IPS-NIHi7 (cell line): ENCODE measurements around the gene PITRM1.
A peak's percentile ranks its signal among the peaks of the same experiment; 100 is the strongest.
"Not testable (repeated sequence)": the region's sequence is repeated elsewhere in the genome, so short reads cannot be mapped to it uniquely, and the experiment has no call there.

ENCODE experiments used
- DNase-seq: peaks from one replicate; pipeline ENCODE4 v3.0.0; 2012; ENCODE audit warnings: mixed read lengths; ENCODE audit errors: extremely low spot score

Gene PITRM1, protein sequence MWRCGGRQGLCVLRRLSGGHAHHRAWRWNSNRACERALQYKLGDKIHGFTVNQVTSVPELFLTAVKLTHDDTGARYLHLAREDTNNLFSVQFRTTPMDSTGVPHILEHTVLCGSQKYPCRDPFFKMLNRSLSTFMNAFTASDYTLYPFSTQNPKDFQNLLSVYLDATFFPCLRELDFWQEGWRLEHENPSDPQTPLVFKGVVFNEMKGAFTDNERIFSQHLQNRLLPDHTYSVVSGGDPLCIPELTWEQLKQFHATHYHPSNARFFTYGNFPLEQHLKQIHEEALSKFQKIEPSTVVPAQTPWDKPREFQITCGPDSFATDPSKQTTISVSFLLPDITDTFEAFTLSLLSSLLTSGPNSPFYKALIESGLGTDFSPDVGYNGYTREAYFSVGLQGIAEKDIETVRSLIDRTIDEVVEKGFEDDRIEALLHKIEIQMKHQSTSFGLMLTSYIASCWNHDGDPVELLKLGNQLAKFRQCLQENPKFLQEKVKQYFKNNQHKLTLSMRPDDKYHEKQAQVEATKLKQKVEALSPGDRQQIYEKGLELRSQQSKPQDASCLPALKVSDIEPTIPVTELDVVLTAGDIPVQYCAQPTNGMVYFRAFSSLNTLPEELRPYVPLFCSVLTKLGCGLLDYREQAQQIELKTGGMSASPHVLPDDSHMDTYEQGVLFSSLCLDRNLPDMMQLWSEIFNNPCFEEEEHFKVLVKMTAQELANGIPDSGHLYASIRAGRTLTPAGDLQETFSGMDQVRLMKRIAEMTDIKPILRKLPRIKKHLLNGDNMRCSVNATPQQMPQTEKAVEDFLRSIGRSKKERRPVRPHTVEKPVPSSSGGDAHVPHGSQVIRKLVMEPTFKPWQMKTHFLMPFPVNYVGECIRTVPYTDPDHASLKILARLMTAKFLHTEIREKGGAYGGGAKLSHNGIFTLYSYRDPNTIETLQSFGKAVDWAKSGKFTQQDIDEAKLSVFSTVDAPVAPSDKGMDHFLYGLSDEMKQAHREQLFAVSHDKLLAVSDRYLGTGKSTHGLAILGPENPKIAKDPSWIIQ

DNA sequence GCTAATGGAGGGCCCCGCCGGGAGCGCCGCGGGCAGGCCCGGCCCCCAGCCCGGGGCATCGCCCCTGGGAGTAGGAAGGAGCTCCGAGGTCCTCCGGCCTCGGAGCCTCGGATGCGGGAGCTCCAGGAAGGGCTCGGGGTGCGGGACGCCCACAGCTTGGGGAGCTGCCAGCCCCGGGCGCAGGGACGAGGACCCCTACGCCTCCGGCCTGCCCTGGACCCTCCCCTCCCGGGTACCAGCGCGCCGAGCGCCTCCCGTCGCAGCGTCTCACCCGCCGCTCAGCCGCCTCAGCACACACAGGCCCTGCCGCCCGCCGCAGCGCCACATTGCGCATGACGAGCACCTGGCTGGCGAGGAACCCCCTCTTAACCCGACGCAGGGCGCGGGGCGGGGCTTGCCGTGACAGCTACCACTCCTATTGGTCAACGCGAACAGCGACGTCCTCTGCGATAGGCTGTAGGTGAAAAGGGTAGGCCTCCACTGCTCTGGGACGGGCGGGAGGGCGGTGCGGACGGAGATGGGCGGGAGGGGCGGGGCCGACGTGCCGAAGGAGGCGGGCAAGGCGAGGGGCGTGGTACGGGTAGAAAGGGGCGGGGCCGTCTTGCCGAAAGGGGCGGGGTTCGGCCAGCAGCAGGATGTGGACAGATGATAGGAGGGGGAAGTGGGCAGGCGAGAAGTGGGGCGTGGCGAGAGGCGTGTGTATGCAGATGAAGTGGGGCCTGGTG, at the start of gene PITRM1:
TSS of gene PITRM1 (minus strand) at position 337 of the 725 bp plus-strand sequence. CDS start at position 327, 10 bp downstream.
- peak; percentile 98 for DNase-seq

DNA sequence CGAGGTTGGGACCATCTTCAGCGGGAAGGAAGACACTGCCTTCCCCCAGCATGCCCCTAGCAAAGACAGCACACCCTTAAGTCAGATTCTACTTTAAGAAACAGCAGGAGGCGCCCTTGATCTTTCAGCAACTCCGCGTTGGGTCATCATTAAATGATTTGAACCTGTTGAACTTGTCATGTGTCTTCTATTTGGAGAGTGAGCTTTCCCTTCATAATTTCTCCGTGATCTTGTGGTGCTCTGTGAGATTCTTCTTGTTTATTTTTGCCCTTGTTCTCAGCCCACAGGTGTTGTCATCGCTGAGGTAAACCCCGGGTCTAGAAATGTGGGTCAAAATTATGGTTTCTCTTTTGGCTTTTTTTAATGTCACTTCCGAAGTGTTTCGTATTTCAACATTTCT, 49.5 kb upstream of the PITRM1 start:
- DNase-seq, result peak; percentile 40

DNA sequence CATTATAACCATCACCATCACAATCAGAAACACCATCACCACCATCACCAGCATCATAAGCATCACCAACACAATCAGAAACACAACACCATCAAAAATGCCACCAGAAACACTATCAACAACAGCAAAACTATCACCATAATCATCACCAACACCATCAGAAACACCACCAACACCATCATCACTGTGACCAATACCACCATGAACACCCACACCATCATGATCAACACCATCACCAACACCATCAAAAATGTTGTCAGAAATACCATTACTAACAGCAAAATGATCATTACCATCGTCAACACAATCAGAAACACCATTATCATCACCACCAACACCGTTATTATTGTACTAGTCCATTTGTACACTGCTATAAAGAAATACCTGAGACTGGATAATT, 49.0 kb upstream of the PITRM1 start:
- not testable (repeated sequence) for DNase-seq

DNA sequence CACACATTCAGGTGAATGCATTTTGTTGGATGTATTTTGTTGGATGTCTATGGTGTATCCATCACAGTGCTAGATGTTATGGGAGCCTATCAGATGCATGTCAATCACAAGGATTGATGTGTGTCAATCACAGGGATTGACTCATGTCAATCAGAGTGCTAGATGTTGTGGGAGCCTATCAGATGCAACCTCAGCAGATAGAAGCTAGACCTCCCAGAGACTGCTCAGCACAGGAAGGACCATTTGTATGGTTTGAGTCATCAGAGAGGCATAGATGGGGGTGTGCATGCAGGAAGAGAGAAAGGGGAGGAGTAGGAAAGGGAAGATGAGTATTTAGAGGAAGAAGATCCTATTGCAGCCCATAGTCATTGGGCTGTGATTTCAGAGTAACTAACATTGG, 48.3 kb upstream of the PITRM1 start:
- no peak for DNase-seq

DNA sequence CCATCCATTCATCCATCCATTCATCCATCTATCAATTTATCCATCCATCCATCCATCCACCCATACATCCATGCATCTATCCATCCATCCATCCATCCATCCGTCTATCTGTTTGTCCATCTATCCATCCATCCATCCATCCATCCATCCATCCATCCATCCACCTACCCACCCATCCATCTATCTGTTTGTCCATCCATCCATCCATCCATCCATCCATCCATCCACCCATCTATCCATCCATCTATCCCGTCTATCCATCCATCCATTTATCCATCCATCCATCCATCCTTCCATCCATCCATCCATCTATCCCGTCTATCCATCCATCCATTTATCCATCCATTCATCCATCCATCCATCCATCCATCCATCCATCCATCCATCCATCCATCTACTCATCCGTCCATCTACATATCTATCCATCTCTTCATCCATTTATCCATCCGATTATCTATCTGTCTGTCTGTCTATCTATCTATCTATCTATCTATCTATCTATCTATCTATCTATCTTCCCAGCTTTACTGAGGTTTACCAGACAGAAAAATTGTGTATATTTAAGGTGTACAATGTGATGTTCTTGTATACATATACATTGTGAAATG, 46.5 kb upstream of the PITRM1 start:
- DNase-seq, result not testable (repeated sequence)

DNA sequence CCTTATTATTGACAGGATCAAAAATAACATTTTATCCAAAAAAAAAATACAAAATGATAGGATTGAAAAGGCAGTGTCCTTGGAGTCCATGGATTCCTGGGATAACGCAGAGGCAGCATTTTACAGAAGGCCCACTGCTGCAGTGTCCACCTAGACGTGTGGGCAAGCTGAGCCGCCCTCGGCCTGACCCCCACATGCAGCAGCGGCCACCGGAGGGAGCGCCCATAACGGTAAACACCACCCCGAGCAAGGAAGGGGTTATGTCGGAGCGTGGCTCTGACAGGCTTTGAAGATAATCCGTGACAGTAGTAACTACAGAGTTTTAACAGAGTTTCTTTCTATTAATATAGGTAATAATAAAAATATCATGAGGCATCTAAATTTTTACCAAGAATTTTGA, 45.3 kb upstream of the PITRM1 start:
- DNase-seq, result no peak

DNA sequence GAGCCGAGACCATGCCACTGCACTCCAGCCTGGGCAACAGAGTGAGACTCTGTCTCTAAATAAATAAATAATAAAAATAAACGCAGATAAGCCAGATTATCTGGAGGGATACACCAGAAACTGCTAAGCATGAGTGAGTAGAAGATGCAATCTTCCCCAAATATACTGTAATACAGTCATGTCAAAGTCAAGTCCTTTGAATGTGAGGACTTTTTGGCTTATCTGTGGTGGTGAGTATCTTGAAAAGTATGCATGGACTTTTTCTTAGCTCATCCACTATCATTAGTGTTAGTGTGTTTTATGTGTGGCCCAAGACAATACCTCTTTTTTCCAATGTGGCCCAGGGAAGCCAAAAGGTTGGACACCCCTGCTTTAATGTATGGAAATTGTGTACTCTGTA, 44.7 kb upstream of the PITRM1 start:
- no peak for DNase-seq

DNA sequence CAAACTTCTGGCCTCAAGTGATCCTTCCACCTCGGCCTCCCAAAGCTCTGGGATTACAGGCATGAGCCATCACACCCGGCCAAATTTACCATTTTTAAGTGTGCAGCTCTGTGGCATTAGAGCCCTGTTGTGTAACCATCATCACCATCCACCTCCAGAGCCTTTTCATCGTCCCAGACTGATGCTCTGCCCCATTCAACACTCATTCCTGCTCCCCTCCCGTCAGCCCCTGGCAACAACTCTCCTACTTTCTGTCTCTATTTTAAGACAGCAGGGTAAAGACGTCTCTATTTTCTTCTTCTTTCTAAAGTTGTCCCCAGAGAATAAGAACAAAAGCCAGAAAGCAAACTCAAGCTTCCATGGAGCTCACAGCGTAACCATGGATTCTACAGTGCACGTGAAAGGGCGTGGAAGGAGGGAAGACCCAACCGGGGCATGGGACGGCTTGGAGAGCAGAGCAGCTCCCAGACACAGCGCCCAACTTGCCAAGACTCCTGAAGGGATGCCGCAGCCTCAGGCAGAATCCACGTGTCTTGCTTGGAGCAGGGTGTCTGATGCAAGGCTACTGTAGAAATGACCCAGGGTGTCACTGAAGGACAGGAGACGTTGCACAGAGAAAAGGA, 42.7 kb upstream of the PITRM1 start:
- DNase-seq, result no peak

DNA sequence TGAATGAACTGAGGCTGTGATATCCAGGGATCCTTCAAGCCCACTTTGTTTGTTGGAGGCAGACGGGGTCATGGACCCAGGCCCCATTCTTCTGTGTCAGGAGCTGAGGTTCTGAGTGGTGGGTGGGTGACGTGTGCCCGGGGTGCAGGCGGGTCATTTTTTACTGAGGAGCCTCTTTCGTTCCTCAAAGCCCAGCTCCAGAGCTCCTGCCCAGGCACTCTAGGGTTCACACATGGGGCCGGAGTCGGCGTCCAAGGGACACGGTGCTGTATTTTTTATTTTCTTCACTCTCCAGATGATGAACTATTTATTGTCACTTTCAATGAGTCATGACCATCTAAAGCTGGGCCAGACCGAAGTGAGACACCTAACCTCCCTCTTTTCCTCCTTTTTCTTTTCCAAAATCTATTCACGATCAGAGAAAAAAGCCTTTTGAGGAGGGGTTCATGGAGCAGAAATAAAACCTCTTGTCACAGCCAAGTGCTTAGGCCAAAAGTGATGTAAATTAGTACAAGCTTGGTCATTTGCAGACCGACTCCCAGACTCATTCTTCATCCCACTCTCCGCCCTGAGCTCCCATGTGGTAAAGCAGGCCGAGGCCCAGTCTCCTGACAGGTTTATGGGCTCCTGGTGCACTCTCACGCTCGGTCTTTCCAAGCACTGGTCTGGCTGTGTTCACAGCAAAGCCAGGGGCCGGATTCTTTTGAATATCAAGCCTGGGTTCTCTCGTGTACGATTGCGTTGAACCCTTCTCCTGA, 41.4 kb upstream of the PITRM1 start:
- no peak for DNase-seq

DNA sequence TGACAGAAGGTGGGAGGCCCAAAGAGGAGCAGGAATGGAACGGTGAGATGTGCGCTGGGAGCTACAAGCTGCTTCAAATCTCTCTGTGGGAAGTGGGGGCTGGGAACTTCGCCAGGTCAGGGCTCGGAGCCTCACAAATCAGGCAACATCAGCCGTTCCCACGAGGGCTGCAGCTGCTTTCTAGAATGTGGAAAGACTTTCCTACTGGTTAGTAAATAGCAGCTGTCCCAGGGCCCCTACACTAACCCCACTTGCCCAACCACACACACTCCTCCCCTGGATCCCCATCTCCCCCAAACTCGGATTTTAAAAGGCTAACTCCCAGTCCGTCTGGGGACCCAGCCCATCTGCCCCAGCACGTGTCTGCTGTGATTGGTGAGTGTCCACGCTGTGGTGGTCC, 40.6 kb upstream of the PITRM1 start:
- DNase-seq, result no peak

DNA sequence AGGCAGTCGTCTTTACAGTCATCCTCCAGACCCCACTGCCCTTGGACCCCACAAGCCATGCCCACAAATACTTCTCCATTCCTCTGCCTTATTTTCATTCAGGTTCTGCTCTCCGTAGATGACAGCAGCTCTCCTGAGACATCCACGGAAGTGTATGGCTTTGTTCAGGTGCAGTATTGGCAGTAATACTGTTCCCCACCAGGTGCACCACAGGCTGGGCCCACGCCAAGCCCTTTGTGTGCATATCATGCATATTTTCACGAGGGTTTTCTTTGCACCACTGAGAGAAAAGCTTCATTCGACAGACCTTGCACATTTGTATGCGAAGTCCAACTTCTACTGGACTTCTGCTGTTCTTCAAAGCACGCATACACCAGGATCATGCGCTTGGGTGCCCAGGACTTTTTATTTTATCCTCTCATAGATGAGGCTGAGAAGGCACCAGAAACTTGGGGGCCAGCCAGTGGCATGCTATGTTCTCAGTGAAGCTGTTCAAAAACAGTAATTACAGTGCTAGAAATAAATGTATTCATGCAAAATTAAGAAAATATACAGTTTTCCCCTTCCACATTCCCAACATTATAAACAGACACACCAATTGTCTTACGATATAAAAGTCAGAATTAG, 37.8 kb upstream of the PITRM1 start:
- no peak for DNase-seq

DNA sequence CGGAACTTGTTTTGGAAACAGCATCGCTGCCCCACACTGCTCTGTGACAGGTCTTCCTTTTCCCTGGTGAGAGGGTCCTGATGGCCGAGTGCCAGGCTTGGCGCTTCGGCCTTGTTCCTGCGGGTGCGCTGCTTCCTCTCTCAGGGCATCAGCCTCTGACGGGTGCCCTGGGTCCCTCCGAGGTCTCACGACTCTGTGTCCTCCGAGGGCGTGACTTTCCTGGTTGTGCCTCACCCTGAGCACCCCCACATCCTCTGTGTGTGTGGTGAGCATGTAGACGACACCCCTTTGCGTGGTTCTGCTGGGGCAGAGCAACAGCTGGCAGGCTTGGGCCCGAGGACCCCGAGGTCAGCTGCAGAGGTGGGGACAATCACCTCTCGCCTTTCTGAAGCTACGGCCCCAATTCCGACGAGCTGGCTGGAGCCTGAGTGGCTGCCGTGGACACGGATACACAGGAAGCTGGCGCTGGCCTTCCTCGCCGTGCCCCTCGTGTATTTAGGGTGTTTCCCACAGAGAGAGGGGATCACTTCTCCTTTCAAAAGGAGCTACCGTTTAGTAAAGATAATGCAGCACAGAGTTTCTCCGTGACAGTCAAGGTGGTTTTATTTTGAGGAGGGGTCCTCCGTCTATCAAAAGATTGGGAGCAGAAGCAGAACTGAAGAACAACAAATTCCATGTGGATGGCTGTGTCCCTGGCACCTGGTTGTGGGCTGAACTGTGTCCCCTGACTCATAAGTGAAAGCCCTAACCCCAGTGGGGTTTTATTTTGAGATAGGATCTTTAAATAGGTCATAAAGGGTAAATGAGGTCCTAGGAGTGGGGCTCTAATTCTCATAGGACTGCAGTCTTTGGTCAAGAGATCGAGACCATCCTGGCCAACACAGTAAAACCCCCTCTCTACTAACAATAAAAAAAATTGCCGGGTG, 36.2 kb upstream of the PITRM1 start:
- no peak for DNase-seq

DNA sequence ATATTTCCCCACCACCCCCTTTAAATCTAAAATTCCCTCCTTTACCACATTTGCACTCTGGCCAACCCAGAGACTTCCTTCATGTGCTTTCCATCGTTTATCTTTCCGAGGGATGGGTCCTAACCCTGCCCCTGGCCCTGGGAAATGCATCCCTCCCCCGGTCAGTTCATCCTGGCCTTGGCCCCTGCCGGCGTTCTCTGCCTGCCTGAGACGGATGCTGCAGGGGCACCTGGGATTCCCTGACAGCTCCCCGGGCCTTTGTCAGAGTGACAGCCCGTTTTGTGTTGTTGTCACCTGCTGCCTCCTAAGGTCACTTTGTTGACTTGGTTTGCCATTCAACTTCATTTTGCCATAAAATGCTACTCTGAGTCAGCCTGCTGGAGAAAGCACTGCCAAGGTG, 34.8 kb upstream of the PITRM1 start:
- DNase-seq, result no peak

DNA sequence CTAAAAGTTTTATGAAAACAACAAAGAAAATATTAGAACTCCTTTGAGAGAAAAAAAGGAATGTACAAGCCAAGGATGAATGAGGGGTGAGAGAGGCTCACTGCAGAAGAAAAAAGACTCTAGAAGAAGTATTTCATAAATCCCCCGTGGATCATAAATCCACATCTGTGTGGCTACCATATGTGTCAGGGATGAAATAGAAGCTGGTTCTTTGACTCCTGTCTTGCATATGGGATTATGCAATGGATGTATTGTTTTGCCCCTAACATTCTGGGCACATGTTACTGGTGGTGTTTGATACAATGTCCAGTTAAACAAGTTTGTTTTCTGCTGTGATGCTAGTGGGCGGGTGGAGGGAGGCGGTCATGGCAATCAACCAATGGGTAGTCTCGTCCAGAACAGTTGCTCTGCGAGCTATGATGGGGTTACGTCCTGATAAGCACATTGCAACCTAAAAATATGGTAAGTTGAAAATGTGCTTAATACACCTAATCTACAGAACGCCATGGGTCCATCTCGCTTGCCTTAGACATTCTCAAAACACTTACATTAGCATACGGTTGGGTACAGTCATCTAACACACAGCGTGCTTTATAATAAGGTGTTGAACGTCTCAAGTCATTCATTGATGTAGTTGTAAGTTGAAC, 34.1 kb upstream of the PITRM1 start:
- DNase-seq, result no peak

DNA sequence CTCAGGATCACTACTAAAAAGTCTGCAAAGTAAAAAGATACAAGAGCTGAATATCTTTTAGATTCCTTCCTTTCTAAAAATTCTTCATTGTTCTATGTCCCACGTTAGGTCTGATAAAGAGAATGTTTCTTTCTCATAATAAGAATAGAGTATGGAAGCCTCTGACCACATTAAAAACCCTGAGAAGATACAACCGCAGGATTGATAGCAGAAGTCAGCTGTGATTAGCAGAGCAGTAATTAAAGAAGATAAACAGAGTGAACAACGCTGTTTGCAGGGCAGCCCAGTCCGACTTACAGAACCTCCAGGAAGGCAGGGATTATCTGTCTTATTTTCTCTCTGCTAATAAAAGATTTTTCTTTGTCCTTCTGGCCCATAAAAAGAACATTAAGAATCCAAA, 31.4 kb upstream of the PITRM1 start:
- DNase-seq, result no peak

DNA sequence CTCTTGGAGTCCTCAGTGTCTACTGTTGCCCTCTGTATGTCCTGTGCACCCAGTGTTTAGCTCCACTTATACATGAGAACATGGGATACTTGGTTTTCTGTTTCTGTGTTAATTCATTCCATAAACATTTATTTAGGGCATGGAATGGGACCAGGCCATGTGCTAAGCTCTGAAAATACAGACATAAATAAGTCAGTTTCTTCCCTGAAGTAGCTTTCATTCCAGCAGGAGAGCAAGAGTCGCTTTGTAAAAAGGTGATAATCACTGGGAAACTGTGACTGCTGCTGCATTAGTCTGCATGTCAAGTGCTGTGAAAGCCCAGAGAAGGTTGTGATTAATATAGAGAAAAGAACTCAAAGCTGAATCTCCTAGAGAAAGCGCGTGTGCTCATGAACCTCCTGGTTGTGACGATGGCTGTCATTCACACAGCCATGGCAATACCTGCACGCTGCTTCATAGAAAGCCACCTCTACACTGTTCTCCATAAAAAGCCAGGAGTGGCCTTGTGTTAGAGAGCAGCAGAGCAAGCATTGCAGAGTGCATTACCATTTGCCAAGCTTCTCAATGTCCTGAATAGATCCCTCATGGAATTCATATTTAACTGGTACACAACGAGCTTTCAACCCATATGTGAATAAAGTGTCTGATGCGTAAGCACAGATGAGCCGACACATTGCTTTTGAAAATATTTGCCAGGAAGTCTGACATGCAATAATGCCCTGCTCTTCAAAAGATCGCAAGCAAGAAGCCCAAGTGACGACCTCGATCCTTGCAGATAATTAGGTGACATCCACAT, 30.6 kb upstream of the PITRM1 start:
- no peak for DNase-seq

DNA sequence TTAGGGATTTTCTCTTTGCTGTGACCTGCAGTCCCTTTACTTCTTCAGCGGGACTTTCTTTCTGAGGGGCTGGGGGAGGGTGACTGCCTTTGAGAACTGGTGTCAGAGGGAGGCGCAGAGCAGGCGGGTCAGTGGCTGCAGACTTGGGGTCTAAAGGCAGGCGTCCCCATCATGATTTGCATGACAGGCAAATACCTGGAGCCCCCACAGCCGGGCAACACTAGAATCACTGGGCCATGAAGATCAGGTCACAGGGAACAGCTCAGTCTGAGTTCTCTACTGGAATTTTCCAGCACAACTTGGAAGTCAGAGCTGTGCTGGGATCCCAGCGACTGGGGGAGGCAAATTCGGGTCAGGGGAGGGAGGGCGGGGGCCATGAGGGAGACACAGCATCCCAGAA, 29.2 kb upstream of the PITRM1 start:
- no peak for DNase-seq
